Adrenal gland (tissue), 12 donors: ENCODE data around the gene CNPY2. TPM values are rescaled to one million over a fixed set of nuclear protein-coding genes. Genes with fewer than 3 reads are reported as not detected.

ENCODE experiments used
- DNase-seq, 7 donors: peaks; one replicate each; pipeline ENCODE4 v3.0.0-alpha.2; 2019 to 2020
- H3K27ac ChIP-seq, 5 donors: fragments of 200-600 bp; sonication (generic) in 4 of 5; 1 replicate in 3 of 5; 2 replicates in 2 of 5; pipeline versions ENCODE4 v1.5.1 to v1.8.0; 2016 to 2020; ENCODE audit warnings: mild to moderate bottlenecking in 1 of 5
- H3K27me3 ChIP-seq: fragments of 200-600 bp; 2 replicates; pipeline ENCODE4 v1.8.0; 2021
- H3K36me3 ChIP-seq, 2 donors: fragments of 200-600 bp; replicated peaks in 1 of 2; 1 replicate in 1 of 2; 2 replicates in 1 of 2; pipeline versions ENCODE4 v1.5.1 to v1.8.0; 2018 to 2022
- H3K4me1 ChIP-seq, 2 donors: fragments of 200-600 bp; replicated peaks in 1 of 2; 1 replicate in 1 of 2; 2 replicates in 1 of 2; pipeline versions ENCODE4 v1.5.1 to v1.8.0; 2018 to 2021
- H3K4me3 ChIP-seq, 4 donors: fragments of 200-600 bp; sonication (generic) in 3 of 4; one replicate each; pipeline ENCODE4 v1.5.1; 2016 to 2018
- H3K9me3 ChIP-seq, 3 donors: fragments of 200-600 bp; sonication (generic) in 1 of 3; replicated peaks in 1 of 3; 1 replicate in 2 of 3; 2 replicates in 1 of 3; pipeline versions ENCODE4 v1.5.1 to v1.8.0; 2016 to 2021
- POLR2A ChIP-seq, 2 donors: fragments of 450-650 bp; IDR thresholded peaks; one replicate each; pipeline ENCODE4 v1.6.1; 2017; ENCODE audit warnings: antibody characterized with exemption in 2 of 2, mild to moderate bottlenecking in 2 of 2, moderate library complexity in 1 of 2
- WGBS, 4 donors: extraction: QIAGEN DNeasy Blood & Tissue Kit in 2 of 4; methylation state at CpG; one replicate each; pipeline versions ENCODE4 v1.1.5 to v1.1.7; 2013 to 2017; 5-methylcytosine and 5-hydroxymethylcytosine counted together
- intact Hi-C, 2 donors: fragments of 100-400 bp; cut with DNase I; formaldehyde crosslinking; loops; one replicate each; pipeline versions ENCODE4 v1.14.1 to v1.15.0; 2022 to 2023
- polyA plus RNA-seq, 3 donors: library from polyadenylated mRNA; stranded (reverse); fragments of 200-250 nt in 2 of 3; fragments of 350-450 nt in 1 of 3; fragmentation: Illumina TruSeq in 1 of 3; extraction: RNeasy Lipid Tissue Mini Kit (QIAGEN cat#74804) in 1 of 3; gene quantifications; one replicate each; pipeline ENCODE4 v1.2.3, GENCODE V29; 2013 to 2014
- total RNA-seq, 9 donors: library from RNA; depleted of rRNA in 4 of 9; stranded (reverse); fragments of >200 nt in 4 of 9; fragments of 120-200 nt in 1 of 9; fragmentation: NEBNext Ultra II Directional in 1 of 9; extraction: Animal tissue kit (Norgen Biotek cat#: 25700) in 1 of 9; gene quantifications; one replicate each; pipeline versions ENCODE4 v1.1.0 to v1.2.4, GENCODE V29; 2013 to 2023
- TF ChIP-seq, protein P1 (sequence below), 6 experiments: fragments of 450-650 bp in 4 of 6; fragments of 200-600 bp in 2 of 6; sonication (generic) in 1 of 6; IDR thresholded peaks; 1 replicate in 5 of 6; 2 replicates in 1 of 6; pipeline versions ENCODE4 v1.5.1 to v1.8.0; 2016 to 2021; ENCODE audit warnings: antibody characterized with exemption in 6 of 6, mild to moderate bottlenecking in 2 of 6, moderate library complexity in 1 of 6
- donor health status: healthy with polysubstance abuse.
- donor health status: Bipolar disorder and iron deficiency.
- donor health status: DM: yes; HTN: yes; CAD: no.
- donor health status: DM: no; HTN: no; CAD: no.
- donor health status: DM: no; HTN: no; CAD: no.
- donor health status: DM: yes; HTN: yes; CAD: no.

CNPY2 gene
- total and polyA plus RNA-seq, 12 donors: 103 to 192 (median 149) TPM

DNA sequence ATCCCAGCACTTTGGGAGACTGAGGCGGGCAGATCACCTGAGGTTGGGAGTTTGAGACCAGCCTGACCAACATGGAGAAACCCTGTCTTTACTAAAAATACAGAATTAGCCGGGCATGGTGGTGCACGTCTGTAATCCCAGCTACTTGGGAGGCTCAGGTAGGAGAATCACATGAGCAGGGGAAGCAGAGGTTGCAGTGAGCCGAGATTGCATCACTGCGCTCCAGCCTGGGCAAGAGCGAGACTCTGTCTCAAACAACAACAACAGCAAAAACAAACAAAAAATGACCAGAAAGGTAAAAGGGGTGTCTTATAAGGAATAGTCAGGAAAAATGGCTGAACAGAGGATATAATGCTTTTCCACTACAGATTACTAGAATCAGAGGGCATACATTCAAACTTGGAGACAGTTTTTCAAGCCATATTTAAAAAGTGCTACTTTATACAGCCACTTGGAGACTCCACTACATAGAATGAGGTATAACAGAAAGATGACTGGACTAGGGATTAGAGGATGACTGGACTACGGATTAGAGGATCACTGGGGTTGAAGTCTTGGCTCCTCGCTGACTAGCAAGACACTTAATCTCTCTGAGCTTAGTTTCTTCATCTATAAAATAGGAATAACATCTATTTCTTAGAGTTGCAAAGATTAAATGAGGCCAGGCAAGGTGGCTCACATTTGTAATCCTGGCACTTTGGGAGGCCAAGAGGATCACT, 10.8 kb downstream of the CNPY2 start:
- no peak overlapping the region for H3K27ac ChIP-seq
- WGBS, 4 donors: 92 to 93% (median 93%) methylated on average over 8 of the region's 8 CpGs

DNA sequence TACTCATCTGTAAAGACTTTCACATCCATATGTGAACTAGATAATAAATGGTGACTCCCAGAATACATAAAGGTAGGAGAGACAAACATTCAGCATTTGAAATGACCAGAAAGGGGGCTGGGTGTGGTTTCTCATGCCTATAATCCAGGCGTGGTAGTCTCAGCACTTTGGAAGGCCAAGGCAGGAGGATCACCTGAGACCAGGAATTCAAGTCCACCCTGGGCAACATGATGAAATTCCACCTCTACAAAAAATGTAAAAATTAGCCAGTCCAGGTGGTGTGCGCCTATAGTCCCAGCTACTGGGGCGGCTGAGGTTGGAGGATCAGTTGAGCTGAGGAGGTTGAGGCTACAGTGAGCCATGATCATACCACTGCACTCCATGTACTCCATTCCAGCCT, 11.5 kb downstream of the CNPY2 start:
- TF ChIP-seq POLR2A (IDR thresholded peaks at IDR 0.05): no peak
- TF ChIP-seq, protein P1, sequence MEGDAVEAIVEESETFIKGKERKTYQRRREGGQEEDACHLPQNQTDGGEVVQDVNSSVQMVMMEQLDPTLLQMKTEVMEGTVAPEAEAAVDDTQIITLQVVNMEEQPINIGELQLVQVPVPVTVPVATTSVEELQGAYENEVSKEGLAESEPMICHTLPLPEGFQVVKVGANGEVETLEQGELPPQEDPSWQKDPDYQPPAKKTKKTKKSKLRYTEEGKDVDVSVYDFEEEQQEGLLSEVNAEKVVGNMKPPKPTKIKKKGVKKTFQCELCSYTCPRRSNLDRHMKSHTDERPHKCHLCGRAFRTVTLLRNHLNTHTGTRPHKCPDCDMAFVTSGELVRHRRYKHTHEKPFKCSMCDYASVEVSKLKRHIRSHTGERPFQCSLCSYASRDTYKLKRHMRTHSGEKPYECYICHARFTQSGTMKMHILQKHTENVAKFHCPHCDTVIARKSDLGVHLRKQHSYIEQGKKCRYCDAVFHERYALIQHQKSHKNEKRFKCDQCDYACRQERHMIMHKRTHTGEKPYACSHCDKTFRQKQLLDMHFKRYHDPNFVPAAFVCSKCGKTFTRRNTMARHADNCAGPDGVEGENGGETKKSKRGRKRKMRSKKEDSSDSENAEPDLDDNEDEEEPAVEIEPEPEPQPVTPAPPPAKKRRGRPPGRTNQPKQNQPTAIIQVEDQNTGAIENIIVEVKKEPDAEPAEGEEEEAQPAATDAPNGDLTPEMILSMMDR (IDR thresholded peaks at IDR 0.05): no peak
- Histone ChIP-seq H3K27me3 (no peaks in the 10 kb centered on the region), H3K36me3 (peaks cover 0 to 24% of the 10 kb centered on the region in 2 donors), H3K4me3 (no peak overlapping the region), H3K27ac (no peak overlapping the region), H3K4me1 (peaks cover 18 to 29% of the 10 kb centered on the region in 2 donors), H3K9me3 (no peaks in the 10 kb centered on the region)
- intact Hi-C loops: no loop called here
- 89 to 100% (median 90%) methylated on average over 3 of the region's 3 CpGs for WGBS, 4 donors
- DNase-seq: no peak

More for the DNA sequence above, 10.8 kb downstream of the CNPY2 start:
- Histone ChIP-seq H3K27me3 (no peaks in the 10 kb centered on the region), H3K4me1 (peaks cover 16 to 27% of the 10 kb centered on the region in 2 donors), H3K36me3 (peaks cover 0 to 31% of the 10 kb centered on the region in 2 donors), H3K4me3 (no peak overlapping the region), H3K9me3 (no peaks in the 10 kb centered on the region)
- TF ChIP-seq POLR2A (IDR thresholded peaks at IDR 0.05): no peak
- no peak for DNase-seq
- intact Hi-C loops: no loop called here

DNA sequence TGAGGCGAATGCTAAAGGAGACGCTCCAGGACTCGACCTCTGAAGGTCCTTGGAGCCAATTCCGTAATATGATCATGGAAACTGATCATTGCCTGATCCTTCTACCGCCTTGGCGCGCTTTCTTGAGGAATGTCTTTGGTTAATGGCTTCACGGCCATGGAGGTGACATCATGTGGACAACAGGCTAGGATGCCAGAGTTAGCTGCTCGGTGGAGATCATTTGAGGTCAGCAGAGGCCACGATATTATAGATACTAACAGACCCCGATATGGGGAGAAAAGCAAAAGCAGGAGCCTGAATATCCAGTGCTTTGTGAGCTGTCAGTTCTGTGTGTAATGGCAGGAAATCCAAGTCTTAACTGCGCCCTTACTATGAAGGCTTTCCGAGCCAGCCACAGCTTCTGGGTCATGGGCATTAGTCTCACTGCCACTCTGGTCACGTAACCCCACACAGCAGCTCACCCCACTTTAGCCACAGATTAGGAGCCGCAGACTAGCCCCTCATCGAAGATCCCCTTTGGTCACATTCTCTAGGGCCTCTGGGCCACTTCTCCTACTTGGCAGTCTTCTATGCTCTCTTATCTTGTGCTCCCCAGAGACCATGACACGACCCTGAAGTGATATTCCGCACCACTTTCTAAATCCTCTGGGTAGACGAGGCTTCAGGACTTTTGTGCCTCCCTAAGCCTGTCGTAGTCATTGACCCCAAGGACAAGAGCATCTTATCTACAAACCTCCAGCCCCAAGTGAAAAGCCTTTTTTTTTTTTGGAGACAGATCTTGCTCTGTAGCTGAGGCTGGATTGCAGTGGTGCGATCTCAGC, 14.9 kb downstream of the CNPY2 start:
- DNase-seq: peak in 3 of 7 donors; percentile 21 to 36 (median 31)
- intact Hi-C loops: no loop called here
- peak overlapping the region in 3 of 4 donors; percentile 33 to 89 (median 84) for H3K4me3 ChIP-seq
- peak overlapping the region; percentile 84 to 95 (median 91) for H3K27ac ChIP-seq
- peaks cover 48 to 61% of the 10 kb centered on the region in 2 donors for H3K4me1 ChIP-seq
- TF ChIP-seq, protein P1 (IDR thresholded peaks at IDR 0.05): no peak
- TF ChIP-seq POLR2A (IDR thresholded peaks at IDR 0.05): no peak
- 27 to 40% (median 29%) methylated on average over 21 of the region's 21 CpGs for WGBS, 4 donors
- H3K36me3 ChIP-seq: peaks cover 0 to 10% of the 10 kb centered on the region in 2 donors
- no peaks in the 10 kb centered on the region for H3K27me3 ChIP-seq
- H3K9me3 ChIP-seq: no peaks in the 10 kb centered on the region

DNA sequence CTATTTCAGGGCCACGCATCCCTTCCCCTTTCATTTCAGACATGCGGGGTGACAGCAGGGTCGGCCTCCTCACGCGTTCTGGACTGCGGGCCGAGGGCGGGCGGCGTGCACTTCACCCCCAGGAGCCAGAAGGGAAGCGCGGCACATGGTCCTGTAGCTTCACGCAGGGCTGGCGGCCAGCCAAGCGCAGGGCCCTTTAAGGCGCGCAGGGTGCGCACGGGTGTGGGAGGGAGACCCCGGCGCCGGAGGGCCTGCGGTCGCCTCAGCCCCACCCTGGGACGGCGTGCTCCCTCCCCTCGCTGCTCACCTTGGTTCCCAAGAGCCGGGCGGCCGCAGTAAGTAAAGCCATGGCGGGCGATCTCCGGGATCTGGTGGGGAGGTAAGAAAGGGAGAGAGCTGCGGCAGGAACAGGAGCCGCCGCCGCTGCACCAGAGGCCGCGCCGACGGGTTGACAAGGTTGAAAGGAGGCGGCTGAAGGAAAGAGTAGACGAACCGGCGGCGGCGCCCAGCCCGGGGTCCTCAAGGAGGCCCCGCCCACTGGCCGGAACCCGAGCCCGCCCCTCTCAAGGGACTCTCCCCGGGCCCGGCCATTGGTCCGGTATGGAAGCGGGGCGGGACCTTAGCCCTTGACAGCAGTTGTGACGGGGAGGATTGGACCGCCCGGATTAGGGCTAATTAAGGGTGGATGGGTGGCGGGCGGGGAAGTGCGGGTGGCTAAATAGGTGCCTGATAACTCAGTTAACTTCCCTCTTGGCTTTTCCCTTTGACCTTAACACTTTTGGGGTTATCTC, 15.7 kb downstream of the CNPY2 start, which contains the start of gene CS:
TSS of gene CS (minus strand) at position 478 of the 791 bp plus-strand sequence. CDS start at position 349, 129 bp downstream.
- intact Hi-C loops: no loop called here
- TF ChIP-seq, protein P1 (IDR thresholded peaks at IDR 0.05): peak in 1 of 6 experiments; percentile 11
- TF ChIP-seq POLR2A (IDR thresholded peaks at IDR 0.05): peak; percentile 82 to 93
- H3K27ac ChIP-seq: peak within 1 kb of the TSS; percentile 84 to 95 (median 91)
- DNase-seq: peak; percentile 99 to 100 (median 99)
- no peaks in the 10 kb centered on the region for H3K27me3 ChIP-seq
- H3K9me3 ChIP-seq: no peaks in the 10 kb centered on the region
- peaks cover 0 to 6% of the 10 kb centered on the region in 2 donors for H3K36me3 ChIP-seq
- peak within 1 kb of the TSS; percentile 63 to 89 (median 86) for H3K4me3 ChIP-seq
- 0% methylated on average over 15 to 63 of the region's 63 CpGs for WGBS, 4 donors
- H3K4me1 ChIP-seq: peaks cover 48 to 61% of the 10 kb centered on the region in 2 donors
